Type B pancreatic cell (in vitro differentiated cells): ENCODE results near the gene MAP1LC3B2. TPM values are rescaled to one million over a fixed set of nuclear protein-coding genes. Genes with fewer than 3 reads are reported as not detected.

ENCODE experiments used
- DNase-seq: peaks from one replicate; pipeline ENCODE4 v3.0.0; 2021; ENCODE audit warnings: mixed read lengths; ENCODE audit not compliant: unreplicated experiment; ENCODE audit errors: extremely low spot score
- H3K27ac Mint-ChIP-seq: 2 replicates; pipeline ENCODE4 v1.8.0; 2021; ENCODE audit warnings: mild to moderate bottlenecking, mixed read lengths
- H3K27me3 Mint-ChIP-seq: 2 replicates; pipeline ENCODE4 v1.8.0; 2021; ENCODE audit warnings: mixed read lengths
- H3K36me3 Mint-ChIP-seq: 2 replicates; pipeline ENCODE4 v1.8.0; 2021; ENCODE audit warnings: mixed read lengths
- H3K4me1 Mint-ChIP-seq: one replicate; pipeline ENCODE4 v1.8.0; 2021; ENCODE audit warnings: mixed read lengths; ENCODE audit not compliant: unreplicated experiment
- H3K4me3 Mint-ChIP-seq: 2 replicates; pipeline ENCODE4 v1.8.0; 2021; ENCODE audit warnings: mild to moderate bottlenecking, mixed read lengths
- H3K9me3 Mint-ChIP-seq: 2 replicates; pipeline ENCODE4 v1.8.0; 2021; ENCODE audit warnings: mixed read lengths
- CTCF ChIP-seq: fragments of 200-600 bp; sonication (generic); conservative IDR thresholded peaks from 2 replicates; pipeline ENCODE4 v1.5.0; 2021; ENCODE audit warnings: antibody characterized with exemption, mild to moderate bottlenecking
- total RNA-seq: library from RNA; stranded (reverse); gene quantifications from 2 replicates; pipeline ENCODE4 v1.2.1, GENCODE V29; 2021; ENCODE audit warnings: low replicate concordance

The MAP1LC3B2 gene
- total RNA-seq, 1 donor from 2014 or later, result 1.0 TPM

DNA sequence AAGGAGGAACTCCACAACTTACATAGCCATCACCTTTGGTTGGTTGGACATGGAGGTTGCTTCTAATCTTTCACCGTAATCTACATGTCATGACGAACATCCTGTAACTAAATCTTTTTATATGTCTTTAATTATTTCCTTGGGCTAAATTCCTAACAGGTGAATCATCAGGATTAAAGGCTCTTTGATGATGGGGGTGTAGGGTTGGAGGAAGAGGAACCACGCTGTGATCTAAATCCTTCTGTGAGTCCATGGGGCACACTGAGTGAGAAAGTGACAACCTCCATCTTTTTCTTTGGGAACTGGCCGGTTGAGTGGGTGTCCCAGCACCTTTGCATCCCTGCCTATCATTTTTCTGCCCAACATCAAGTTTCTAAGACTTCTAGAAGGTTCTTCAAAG, 31.1 kb upstream of the MAP1LC3B2 start:
- no peak for TF ChIP-seq CTCF
- no peak overlapping the region for H3K27ac Mint-ChIP-seq
- no peaks in the 10 kb centered on the region for H3K36me3 Mint-ChIP-seq
- peaks cover 14% of the 10 kb centered on the region for H3K27me3 Mint-ChIP-seq
- peaks cover 9% of the 10 kb centered on the region for H3K9me3 Mint-ChIP-seq
- H3K4me3 Mint-ChIP-seq, result no peak overlapping the region
- no peak for DNase-seq
- peaks cover 29% of the 10 kb centered on the region for H3K4me1 Mint-ChIP-seq

DNA sequence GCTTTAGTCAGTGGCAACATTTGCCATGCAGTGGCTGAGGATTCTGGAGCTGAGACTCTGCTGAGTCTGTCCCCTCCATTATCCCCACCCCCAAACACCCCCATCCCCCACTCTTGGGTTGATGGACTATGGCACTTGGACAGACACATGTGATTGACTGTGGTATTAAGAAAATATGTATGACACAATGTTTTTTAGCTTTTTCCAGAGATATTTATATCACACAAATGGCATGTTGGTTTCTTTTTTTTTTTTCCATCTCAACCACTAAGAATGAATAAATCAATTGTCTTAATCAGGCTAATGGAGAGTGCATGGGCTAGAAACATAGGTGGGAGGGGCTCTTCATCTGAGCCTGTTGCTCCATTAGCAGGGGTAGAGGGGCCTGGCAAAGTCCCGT, 30.7 kb upstream of the MAP1LC3B2 start:
- peaks cover 9% of the 10 kb centered on the region for H3K9me3 Mint-ChIP-seq
- no peaks in the 10 kb centered on the region for H3K36me3 Mint-ChIP-seq
- H3K27me3 Mint-ChIP-seq, result peaks cover 14% of the 10 kb centered on the region
- peaks cover 29% of the 10 kb centered on the region for H3K4me1 Mint-ChIP-seq
- no peak for DNase-seq
- no peak for TF ChIP-seq CTCF
- peak overlapping the region; percentile 25 for H3K4me3 Mint-ChIP-seq
- H3K27ac Mint-ChIP-seq, result no peak overlapping the region

GRCh38 chr12:116529048-116529447, 30.1 kb upstream of the MAP1LC3B2 start:
- H3K27ac Mint-ChIP-seq, result no peak overlapping the region
- H3K4me3 Mint-ChIP-seq, result peak overlapping the region; percentile 25
- H3K4me1 Mint-ChIP-seq, result peaks cover 29% of the 10 kb centered on the region
- no peaks in the 10 kb centered on the region for H3K36me3 Mint-ChIP-seq
- H3K9me3 Mint-ChIP-seq, result peaks cover 9% of the 10 kb centered on the region
- TF ChIP-seq CTCF, result no peak
- H3K27me3 Mint-ChIP-seq, result peaks cover 14% of the 10 kb centered on the region
- no peak for DNase-seq

DNA sequence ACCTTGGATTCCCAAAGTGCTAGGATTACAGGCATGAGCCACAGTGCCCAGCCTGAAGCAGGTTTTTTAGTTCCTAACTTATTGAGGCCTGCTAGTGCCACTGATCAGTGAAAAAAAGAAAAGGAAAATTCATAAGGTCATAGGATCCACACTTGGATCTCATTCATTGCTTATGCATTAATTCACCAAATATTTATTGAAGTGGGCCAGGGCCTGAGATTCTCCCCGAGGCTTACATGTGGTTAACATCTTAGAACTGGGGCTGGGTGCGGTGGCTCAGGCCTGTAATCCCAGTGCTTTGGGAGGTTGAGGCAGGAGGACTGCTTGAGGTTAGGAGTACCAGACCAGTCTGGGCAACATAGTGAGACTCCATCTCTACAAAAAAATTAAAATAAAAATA, 29.5 kb upstream of the MAP1LC3B2 start:
- no peak overlapping the region for H3K27ac Mint-ChIP-seq
- H3K27me3 Mint-ChIP-seq, result peaks cover 12% of the 10 kb centered on the region
- peaks cover 9% of the 10 kb centered on the region for H3K9me3 Mint-ChIP-seq

DNA sequence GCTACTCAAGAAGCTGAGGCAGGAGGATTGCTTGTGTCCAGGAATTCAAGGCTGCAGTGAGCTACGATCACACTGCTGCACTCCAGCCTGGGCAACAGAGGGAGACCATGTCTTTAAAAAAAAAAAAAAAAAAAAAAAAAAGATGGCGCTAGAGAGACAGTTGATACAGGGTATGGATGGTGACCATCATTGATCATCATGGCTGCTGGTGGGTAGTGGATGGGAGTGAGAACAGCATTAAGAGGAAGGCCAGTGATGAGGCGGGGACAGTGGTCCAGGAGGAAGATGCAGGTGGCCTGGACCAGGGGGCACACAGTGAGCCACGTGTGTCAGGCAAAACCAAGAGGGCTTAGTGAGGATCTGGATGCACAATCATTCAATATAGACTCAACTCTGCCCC, 26.8 kb upstream of the MAP1LC3B2 start:
- H3K27me3 Mint-ChIP-seq, result peaks cover 8% of the 10 kb centered on the region

More for the DNA sequence above, 29.5 kb upstream of the MAP1LC3B2 start:
- TF ChIP-seq CTCF, result no peak
- DNase-seq, result no peak
- no peak overlapping the region for H3K4me3 Mint-ChIP-seq
- no peaks in the 10 kb centered on the region for H3K36me3 Mint-ChIP-seq
- H3K4me1 Mint-ChIP-seq, result peaks cover 26% of the 10 kb centered on the region

More for the DNA sequence above, 26.8 kb upstream of the MAP1LC3B2 start:
- TF ChIP-seq CTCF, result no peak
- DNase-seq, result no peak
- Mint-ChIP-seq H3K4me3 (peak overlapping the region; percentile 88), H3K4me1 (peaks cover 27% of the 10 kb centered on the region), H3K36me3 (no peaks in the 10 kb centered on the region), H3K27ac (peak overlapping the region; percentile 43), H3K9me3 (peaks cover 7% of the 10 kb centered on the region)
